ENCODE data around the gene MPZL2. TPM values are rescaled to one million over a fixed set of nuclear protein-coding genes. Genes with fewer than 3 reads are reported as not detected.
A peak's percentile ranks its signal among the peaks of the same experiment; 100 is the strongest.

Gene MPZL2
- total RNA-seq, 2 donors from 2014 or later = 58.8 to 114 TPM

DNA sequence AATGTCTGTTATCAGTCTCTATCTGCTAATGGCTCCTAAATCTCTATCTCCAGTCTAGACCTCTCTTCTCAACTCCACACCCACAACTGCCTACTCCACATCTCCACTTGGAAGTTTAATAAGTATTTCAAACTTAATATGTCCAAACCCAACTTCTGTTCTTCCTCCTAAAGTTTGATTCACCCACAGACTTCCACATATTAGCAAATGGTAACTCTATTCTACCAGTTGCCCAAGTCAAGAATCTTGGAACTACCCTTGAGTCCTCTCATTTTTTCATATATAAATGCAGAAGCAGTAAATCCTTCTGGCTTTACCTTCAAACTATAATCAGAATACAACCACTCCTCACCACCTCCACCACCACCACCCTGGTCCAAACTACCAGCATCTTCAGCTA, 32.6 kb downstream of the MPZL2 start:
- Histone ChIP-seq H3K27me3 (no peaks in the 10 kb centered on the region), H3K27ac (no peak overlapping the region), H3K36me3 (peaks cover 7% of the 10 kb centered on the region), H3K9me3 (no peaks in the 10 kb centered on the region), H3K4me1 (no peaks in the 10 kb centered on the region), H3K4me3 (no peak overlapping the region), H3K9ac (ENCODE audit: low read depth in 2 of 2, low read length in 2 of 2) (no peak overlapping the region)
- TF ChIP-seq, protein P1, sequence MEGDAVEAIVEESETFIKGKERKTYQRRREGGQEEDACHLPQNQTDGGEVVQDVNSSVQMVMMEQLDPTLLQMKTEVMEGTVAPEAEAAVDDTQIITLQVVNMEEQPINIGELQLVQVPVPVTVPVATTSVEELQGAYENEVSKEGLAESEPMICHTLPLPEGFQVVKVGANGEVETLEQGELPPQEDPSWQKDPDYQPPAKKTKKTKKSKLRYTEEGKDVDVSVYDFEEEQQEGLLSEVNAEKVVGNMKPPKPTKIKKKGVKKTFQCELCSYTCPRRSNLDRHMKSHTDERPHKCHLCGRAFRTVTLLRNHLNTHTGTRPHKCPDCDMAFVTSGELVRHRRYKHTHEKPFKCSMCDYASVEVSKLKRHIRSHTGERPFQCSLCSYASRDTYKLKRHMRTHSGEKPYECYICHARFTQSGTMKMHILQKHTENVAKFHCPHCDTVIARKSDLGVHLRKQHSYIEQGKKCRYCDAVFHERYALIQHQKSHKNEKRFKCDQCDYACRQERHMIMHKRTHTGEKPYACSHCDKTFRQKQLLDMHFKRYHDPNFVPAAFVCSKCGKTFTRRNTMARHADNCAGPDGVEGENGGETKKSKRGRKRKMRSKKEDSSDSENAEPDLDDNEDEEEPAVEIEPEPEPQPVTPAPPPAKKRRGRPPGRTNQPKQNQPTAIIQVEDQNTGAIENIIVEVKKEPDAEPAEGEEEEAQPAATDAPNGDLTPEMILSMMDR (IDR thresholded peaks at IDR 0.05) = no peak
- intact Hi-C loops (cut with DNase I) = no loop called here
- DNase-seq = no peak

GRCh38 chr11:118230088-118230487, 34.0 kb downstream of the MPZL2 start:
- Histone ChIP-seq H3K27me3 (no peaks in the 10 kb centered on the region), H3K9ac (ENCODE audit: low read depth in 2 of 2, low read length in 2 of 2) (no peak overlapping the region), H3K4me1 (no peaks in the 10 kb centered on the region), H3K27ac (no peak overlapping the region), H3K4me3 (no peak overlapping the region), H3K9me3 (no peaks in the 10 kb centered on the region), H3K36me3 (peaks cover 7% of the 10 kb centered on the region)
- TF ChIP-seq, protein P1 (IDR thresholded peaks at IDR 0.05) = no peak
- intact Hi-C loops (cut with DNase I) = no loop called here
- no peak for DNase-seq

GRCh38 chr11:118229274-118229847, 34.7 kb downstream of the MPZL2 start:
- Histone ChIP-seq H3K27me3 (no peaks in the 10 kb centered on the region), H3K27ac (peak overlapping the region; percentile 11), H3K4me3 (no peak overlapping the region), H3K9ac (ENCODE audit: low read depth in 2 of 2, low read length in 2 of 2) (no peak overlapping the region), H3K4me1 (no peaks in the 10 kb centered on the region), H3K36me3 (peaks cover 7% of the 10 kb centered on the region), H3K9me3 (no peaks in the 10 kb centered on the region)
- TF ChIP-seq, protein P1 (IDR thresholded peaks at IDR 0.05) = no peak
- DNase-seq = no peak
- intact Hi-C loops (cut with DNase I) = no loop called here

GRCh38 chr11:118227865-118228785, 36.0 kb downstream of the MPZL2 start:
- no peaks in the 10 kb centered on the region for H3K4me1 ChIP-seq
- intact Hi-C loops (cut with DNase I) = no loop called here
- H3K27ac ChIP-seq = peak overlapping the region; percentile 10
- H3K36me3 ChIP-seq = peaks cover 6% of the 10 kb centered on the region
- no peak overlapping the region for H3K9ac ChIP-seq (ENCODE audit: low read depth in 2 of 2, low read length in 2 of 2)
- TF ChIP-seq, protein P1 (IDR thresholded peaks at IDR 0.05) = no peak
- no peaks in the 10 kb centered on the region for H3K27me3 ChIP-seq
- DNase-seq = no peak
- H3K9me3 ChIP-seq = no peaks in the 10 kb centered on the region
- no peak overlapping the region for H3K4me3 ChIP-seq

- no peak overlapping the region for H3K9ac ChIP-seq (ENCODE audit: low read depth in 2 of 2, low read length in 2 of 2)
- H3K9me3 ChIP-seq = no peaks in the 10 kb centered on the region
- no peaks in the 10 kb centered on the region for H3K36me3 ChIP-seq
- no peak for DNase-seq
- H3K4me1 ChIP-seq = no peaks in the 10 kb centered on the region
- no peak overlapping the region for H3K4me3 ChIP-seq
- H3K27ac ChIP-seq = peak overlapping the region; percentile 10
- TF ChIP-seq, protein P1 (IDR thresholded peaks at IDR 0.05) = no peak
- intact Hi-C loops (cut with DNase I) = no loop called here
- H3K27me3 ChIP-seq = no peaks in the 10 kb centered on the region
Measured at GRCh38 chr11:118226781-118227180, 37.3 kb downstream of the MPZL2 start.

All from colonic mucosa (tissue), 4 donors.